ENCODE measurements around the gene TEX12.
"Not testable (repeated sequence)": the region's sequence is repeated elsewhere in the genome, so short reads cannot be mapped to it uniquely, and the experiment has no call there.

The TEX12 gene

DNA sequence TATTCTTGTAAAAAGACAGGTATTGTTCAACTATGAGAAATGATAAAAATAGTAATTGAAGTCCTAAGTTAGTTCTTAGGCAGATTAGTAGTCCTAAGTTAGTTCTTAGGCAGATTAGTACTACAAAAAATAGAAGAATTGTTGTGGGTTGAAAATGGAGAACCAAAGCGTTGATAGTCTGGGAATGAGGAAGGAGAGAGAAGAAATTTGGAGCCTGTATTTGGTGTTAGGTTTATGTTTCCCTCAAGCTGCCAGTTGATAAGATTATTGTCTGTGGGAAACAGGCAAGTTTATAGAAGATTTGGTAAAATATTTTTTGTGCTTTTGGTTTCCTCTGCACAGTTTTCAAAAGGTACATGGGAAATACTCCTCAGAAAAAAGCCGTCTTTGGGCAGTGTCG, 11.8 kb downstream of the TEX12 start:
- DNase-seq (ENCODE audit: low spot score) (no peak), ATAC-seq (ENCODE audit: low read depth) (no peak)
- Histone ChIP-seq H3K9me3 (ENCODE audit: severe bottlenecking) (no peaks in the 10 kb centered on the region), H3K27ac (ENCODE audit: poor library complexity, severe bottlenecking) (no peak overlapping the region), H3K4me3 (ENCODE audit: severe bottlenecking) (no peak overlapping the region), H3K4me1 (ENCODE audit: insufficient read depth, poor library complexity, severe bottlenecking) (peaks cover 14% of the 10 kb centered on the region), H3K27me3 (ENCODE audit: insufficient read depth, poor library complexity, severe bottlenecking) (no peaks in the 10 kb centered on the region), H3K36me3 (ENCODE audit: low read depth) (no peaks in the 10 kb centered on the region)
- TF ChIP-seq CTCF (IDR thresholded peaks at IDR 0.05; ENCODE audit: poor library complexity, severe bottlenecking): no peak

GRCh38 chr11:112179601-112180000, 12.4 kb downstream of the TEX12 start:
- Histone ChIP-seq H3K36me3 (ENCODE audit: low read depth) (no peaks in the 10 kb centered on the region), H3K9me3 (ENCODE audit: severe bottlenecking) (no peaks in the 10 kb centered on the region), H3K4me3 (ENCODE audit: severe bottlenecking) (no peak overlapping the region), H3K4me1 (ENCODE audit: insufficient read depth, poor library complexity, severe bottlenecking) (peaks cover 12% of the 10 kb centered on the region), H3K27me3 (ENCODE audit: insufficient read depth, poor library complexity, severe bottlenecking) (no peaks in the 10 kb centered on the region), H3K27ac (ENCODE audit: poor library complexity, severe bottlenecking) (no peak overlapping the region)
- ATAC-seq (ENCODE audit: low read depth): no peak
- no peak for DNase-seq (ENCODE audit: low spot score)
- no peak for TF ChIP-seq CTCF (IDR thresholded peaks at IDR 0.05; ENCODE audit: poor library complexity, severe bottlenecking)

DNA sequence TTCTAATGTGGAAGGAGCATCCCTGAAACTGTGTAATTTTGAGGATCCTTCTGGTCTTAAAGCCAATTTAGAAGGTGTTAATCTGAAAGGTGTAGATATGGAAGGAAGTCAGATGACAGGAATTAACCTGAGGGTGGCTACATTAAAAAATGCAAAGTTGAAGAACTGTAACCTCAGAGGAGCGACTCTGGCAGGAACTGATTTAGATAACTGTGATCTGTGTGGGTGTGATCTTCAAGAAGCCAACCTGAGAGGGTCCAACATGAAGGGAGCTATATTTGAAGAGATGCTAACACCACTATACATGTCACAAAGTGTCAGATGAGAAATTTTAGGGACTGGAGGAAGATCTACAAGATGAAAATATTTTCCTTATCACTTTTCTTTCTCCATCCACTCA, 15.7 kb downstream of the TEX12 start:
- no peak for TF ChIP-seq CTCF (IDR thresholded peaks at IDR 0.05; ENCODE audit: poor library complexity, severe bottlenecking)
- Histone ChIP-seq H3K4me1 (ENCODE audit: insufficient read depth, poor library complexity, severe bottlenecking) (no peaks in the 10 kb centered on the region), H3K4me3 (ENCODE audit: severe bottlenecking) (no peak overlapping the region), H3K27ac (ENCODE audit: poor library complexity, severe bottlenecking) (no peak overlapping the region), H3K36me3 (ENCODE audit: low read depth) (no peaks in the 10 kb centered on the region), H3K9me3 (ENCODE audit: severe bottlenecking) (no peaks in the 10 kb centered on the region), H3K27me3 (ENCODE audit: insufficient read depth, poor library complexity, severe bottlenecking) (no peaks in the 10 kb centered on the region)
- DNase-seq (ENCODE audit: low spot score) (no peak), ATAC-seq (ENCODE audit: low read depth) (no peak)

GRCh38 chr11:112185883-112186282, 18.7 kb downstream of the TEX12 start:
- DNase-seq (ENCODE audit: low spot score) (no peak), ATAC-seq (ENCODE audit: low read depth) (no peak)
- H3K27ac ChIP-seq (ENCODE audit: poor library complexity, severe bottlenecking): no peak overlapping the region
- TF ChIP-seq CTCF (IDR thresholded peaks at IDR 0.05; ENCODE audit: poor library complexity, severe bottlenecking): no peak
- no peak overlapping the region for H3K4me3 ChIP-seq (ENCODE audit: severe bottlenecking)
- no peaks in the 10 kb centered on the region for H3K9me3 ChIP-seq (ENCODE audit: severe bottlenecking)
- no peaks in the 10 kb centered on the region for H3K27me3 ChIP-seq (ENCODE audit: insufficient read depth, poor library complexity, severe bottlenecking)
- H3K4me1 ChIP-seq (ENCODE audit: insufficient read depth, poor library complexity, severe bottlenecking): no peaks in the 10 kb centered on the region
- no peaks in the 10 kb centered on the region for H3K36me3 ChIP-seq (ENCODE audit: low read depth)

GRCh38 chr11:112186304-112186703, 19.1 kb downstream of the TEX12 start:
- H3K9me3 ChIP-seq (ENCODE audit: severe bottlenecking): no peaks in the 10 kb centered on the region

DNA sequence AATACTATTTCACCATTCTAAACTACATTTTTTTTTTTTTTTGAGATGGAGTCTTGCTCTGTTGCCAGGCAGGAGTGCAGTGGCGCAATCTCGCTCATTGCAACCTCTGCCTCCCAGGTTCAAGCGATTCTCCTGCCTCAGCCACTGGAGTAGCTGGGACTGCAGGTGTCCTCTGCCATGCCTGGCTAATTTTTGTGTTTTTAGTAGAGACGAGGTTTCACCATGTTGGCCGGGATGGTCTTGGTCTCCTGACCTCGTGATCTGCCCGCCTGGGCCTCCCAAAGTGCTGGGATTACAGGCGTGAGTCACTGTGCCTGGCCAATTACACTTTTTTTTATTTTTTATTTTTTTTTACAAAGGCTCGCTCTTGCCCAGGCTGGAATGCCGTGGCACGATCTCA, 27.9 kb downstream of the TEX12 start:
- DNase-seq (ENCODE audit: low spot score); H3K9me3 ChIP-seq (ENCODE audit: severe bottlenecking): not testable (repeated sequence)
- peak overlapping the region; percentile 94 for H3K27ac ChIP-seq (ENCODE audit: poor library complexity, severe bottlenecking)

More at GRCh38 chr11:112186304-112186703, 19.1 kb downstream of the TEX12 start:
- Histone ChIP-seq H3K36me3 (ENCODE audit: low read depth) (no peaks in the 10 kb centered on the region), H3K27me3 (ENCODE audit: insufficient read depth, poor library complexity, severe bottlenecking) (no peaks in the 10 kb centered on the region), H3K4me3 (ENCODE audit: severe bottlenecking) (no peak overlapping the region), H3K4me1 (ENCODE audit: insufficient read depth, poor library complexity, severe bottlenecking) (no peaks in the 10 kb centered on the region), H3K27ac (ENCODE audit: poor library complexity, severe bottlenecking) (no peak overlapping the region)
- TF ChIP-seq CTCF (IDR thresholded peaks at IDR 0.05; ENCODE audit: poor library complexity, severe bottlenecking): no peak
- no peak for DNase-seq (ENCODE audit: low spot score)
- no peak for ATAC-seq (ENCODE audit: low read depth)

More for the DNA sequence above, 27.9 kb downstream of the TEX12 start:
- peak; percentile 63 for ATAC-seq (ENCODE audit: low read depth)
- not testable (repeated sequence) for H3K4me3 ChIP-seq (ENCODE audit: severe bottlenecking); H3K27me3 ChIP-seq (ENCODE audit: insufficient read depth, poor library complexity, severe bottlenecking); H3K36me3 ChIP-seq (ENCODE audit: low read depth)
- peaks cover 32% of the 10 kb centered on the region for H3K4me1 ChIP-seq (ENCODE audit: insufficient read depth, poor library complexity, severe bottlenecking)

All from RWPE2 (cell line).